Panc1 (cell line): Measurements from ENCODE around the gene TNNC2. TPM values are rescaled to one million over a fixed set of nuclear protein-coding genes. Genes with fewer than 3 reads are reported as not detected.

Experiments used
- ATAC-seq: fragments of 200-7000 bp; cut with Tn5 transposase; 2 replicates; pipeline ENCODE4 v1.9.1; 2020; ENCODE audit warnings: mild to moderate bottlenecking, moderate library complexity
- BruUV-seq: library from RNA; stranded (reverse); fragments of 400-500 nt; replicated peaks from 2 replicates; lab custom pipeline; 2021; lab: Mats Ljungman, UMichigan
- CTCF ChIA-PET: fragments of 300-600 bp; sonication (Branson Sonifier 250); formaldehyde crosslinking; loops from one replicate; lab custom pipeline; 2022; ENCODE audit warnings: antibody characterized with exemption; lab: Charles Lee
- POLR2A ChIA-PET: fragments of 300-600 bp; sonication (Branson Sonifier 250); formaldehyde crosslinking; loops from one replicate; lab custom pipeline; 2022; ENCODE audit warnings: antibody characterized with exemption; lab: Charles Lee
- DNase-seq: peaks from one replicate; pipeline ENCODE4 v3.0.0-alpha.2; 2010; ENCODE audit warnings: low read depth, low spot score
- H3K27ac ChIP-seq: 2 replicates; pipeline ENCODE4 v1.5.1; 2011; ENCODE audit warnings: mild to moderate bottlenecking, low read length, inconsistent platforms
- H3K27me3 ChIP-seq: fragments of 200-500 bp; sonication (Bioruptor generic); 2 replicates; pipeline ENCODE4 v1.6.0; 2014; ENCODE audit warnings: low read length, inconsistent platforms; ENCODE audit not compliant: control insufficient read depth, insufficient read depth
- H3K36me3 ChIP-seq: fragments of 200-500 bp; sonication (Bioruptor generic); 2 replicates; pipeline ENCODE4 v1.5.1; 2014; ENCODE audit warnings: inconsistent platforms, mild to moderate bottlenecking, low read length, moderate library complexity; ENCODE audit not compliant: control insufficient read depth, insufficient read depth
- H3K4me1 ChIP-seq: 2 replicates; pipeline ENCODE4 v1.5.1; 2011; ENCODE audit warnings: inconsistent platforms, mild to moderate bottlenecking, low read length, moderate library complexity; ENCODE audit not compliant: control insufficient read depth, insufficient read depth
- H3K4me3 ChIP-seq, 2 experiments: 2 replicates each; pipeline ENCODE4 v1.5.1; 2011 to 2012; ENCODE audit warnings: low read depth in 2 of 2, low read length in 2 of 2, mild to moderate bottlenecking in 2 of 2, inconsistent platforms in 1 of 2, moderate library complexity in 1 of 2
- H3K9me3 ChIP-seq: fragments of 200-500 bp; sonication (Bioruptor generic); 2 replicates; pipeline ENCODE4 v1.5.1; 2014; ENCODE audit warnings: low read depth, mild to moderate bottlenecking, inconsistent platforms, low read length, moderate library complexity; ENCODE audit not compliant: control insufficient read depth, insufficient read depth
- CTCF ChIP-seq: fragments of 450-650 bp; IDR thresholded peaks from 2 replicates; pipeline ENCODE4 v1.5.1; 2017; ENCODE audit warnings: mild to moderate bottlenecking
- POLR2AphosphoS5 ChIP-seq: IDR thresholded peaks from 2 replicates; pipeline ENCODE4 v1.6.1; 2012; ENCODE audit warnings: mild to moderate bottlenecking, low read depth, low read length, moderate library complexity
- SIN3A ChIP-seq: IDR thresholded peaks from 2 replicates; pipeline ENCODE4 v1.6.1; 2012; ENCODE audit warnings: low read depth, mild to moderate bottlenecking, low read length, moderate library complexity, borderline replicate concordance; ENCODE audit not compliant: insufficient read depth
- TCF7L2 ChIP-seq: IDR thresholded peaks from 2 replicates; pipeline ENCODE4 v1.6.1; 2011; ENCODE audit warnings: mild to moderate bottlenecking, low read depth, low read length, inconsistent platforms
- in situ Hi-C: cut with HindIII; loops from 2 replicates; pipeline ENCODE4 v1.10.0; 2016; ENCODE audit warnings: low sequenced_read_pairs, low pct_unique_long_range_greater_than_20kb
- intact Hi-C: fragments of 100-400 bp; cut with micrococcal nuclease; formaldehyde crosslinking; loops from one replicate; pipeline ENCODE4 v1.10.0; 2022; ENCODE audit not compliant: unreplicated experiment
- total RNA-seq: library from RNA; stranded (reverse); gene quantifications from one replicate; pipeline ENCODE4 v1.2.1, GENCODE V29; 2021; ENCODE audit not compliant: unreplicated experiment
- TF ChIP-seq, protein P1 (sequence below), 2 experiments: IDR thresholded peaks; 2 replicates each; pipeline ENCODE4 v1.6.1; 2011 to 2012; ENCODE audit warnings: low read depth in 2 of 2, control low read depth in 1 of 2, low read length in 1 of 2, mild to moderate bottlenecking in 1 of 2, moderate library complexity in 1 of 2; ENCODE audit not compliant: insufficient read depth in 1 of 2

TNNC2 gene
- total RNA-seq, 1 experiment from 2014 or later: 0.26 TPM

DNA sequence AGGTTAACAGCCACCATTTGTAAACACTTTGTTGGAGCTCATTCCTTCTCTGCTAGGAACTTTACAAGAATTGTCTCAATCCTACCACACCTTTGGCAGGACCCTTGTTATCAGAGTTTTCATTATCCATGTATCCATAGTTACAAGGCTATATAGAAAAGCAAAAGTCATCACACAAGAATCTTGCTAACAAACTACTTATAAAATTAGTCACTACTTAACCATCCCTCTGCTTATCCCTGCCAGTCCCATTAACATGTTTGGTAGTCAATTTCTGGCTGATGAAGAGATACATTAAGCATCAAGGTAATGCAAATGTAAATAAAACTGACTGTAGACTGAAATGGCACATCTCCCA, 40.7 kb upstream of the TNNC2 start:
- TF ChIP-seq SIN3A (no peak), POLR2AphosphoS5 (no peak), TCF7L2 (no peak), CTCF (no peak)
- TF ChIP-seq, protein P1, sequence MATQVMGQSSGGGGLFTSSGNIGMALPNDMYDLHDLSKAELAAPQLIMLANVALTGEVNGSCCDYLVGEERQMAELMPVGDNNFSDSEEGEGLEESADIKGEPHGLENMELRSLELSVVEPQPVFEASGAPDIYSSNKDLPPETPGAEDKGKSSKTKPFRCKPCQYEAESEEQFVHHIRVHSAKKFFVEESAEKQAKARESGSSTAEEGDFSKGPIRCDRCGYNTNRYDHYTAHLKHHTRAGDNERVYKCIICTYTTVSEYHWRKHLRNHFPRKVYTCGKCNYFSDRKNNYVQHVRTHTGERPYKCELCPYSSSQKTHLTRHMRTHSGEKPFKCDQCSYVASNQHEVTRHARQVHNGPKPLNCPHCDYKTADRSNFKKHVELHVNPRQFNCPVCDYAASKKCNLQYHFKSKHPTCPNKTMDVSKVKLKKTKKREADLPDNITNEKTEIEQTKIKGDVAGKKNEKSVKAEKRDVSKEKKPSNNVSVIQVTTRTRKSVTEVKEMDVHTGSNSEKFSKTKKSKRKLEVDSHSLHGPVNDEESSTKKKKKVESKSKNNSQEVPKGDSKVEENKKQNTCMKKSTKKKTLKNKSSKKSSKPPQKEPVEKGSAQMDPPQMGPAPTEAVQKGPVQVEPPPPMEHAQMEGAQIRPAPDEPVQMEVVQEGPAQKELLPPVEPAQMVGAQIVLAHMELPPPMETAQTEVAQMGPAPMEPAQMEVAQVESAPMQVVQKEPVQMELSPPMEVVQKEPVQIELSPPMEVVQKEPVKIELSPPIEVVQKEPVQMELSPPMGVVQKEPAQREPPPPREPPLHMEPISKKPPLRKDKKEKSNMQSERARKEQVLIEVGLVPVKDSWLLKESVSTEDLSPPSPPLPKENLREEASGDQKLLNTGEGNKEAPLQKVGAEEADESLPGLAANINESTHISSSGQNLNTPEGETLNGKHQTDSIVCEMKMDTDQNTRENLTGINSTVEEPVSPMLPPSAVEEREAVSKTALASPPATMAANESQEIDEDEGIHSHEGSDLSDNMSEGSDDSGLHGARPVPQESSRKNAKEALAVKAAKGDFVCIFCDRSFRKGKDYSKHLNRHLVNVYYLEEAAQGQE (IDR thresholded peaks at IDR 0.05; ENCODE audit: insufficient read depth in 1 of 2, low read depth in 2 of 2, low read length in 1 of 2): no peak
- in situ Hi-C loops (no loop called here), intact Hi-C loops (no loop called here)
- Histone ChIP-seq H3K4me1 (peaks cover 7% of the 10 kb centered on the region; the same call in 1 of the 2 replicates), H3K9me3 (no peaks in the 10 kb centered on the region), H3K4me3 (no peak overlapping the region), H3K36me3 (no peaks in the 10 kb centered on the region), H3K27me3 (no peaks in the 10 kb centered on the region), H3K27ac (peak overlapping the region; percentile 27; the same call in 1 of the 2 replicates)
- no TSS peak for BruUV-seq
- no peak for DNase-seq
- POLR2A ChIA-PET: no interaction called here
- CTCF ChIA-PET: no interaction called here
- ATAC-seq: peak; percentile 84

DNA sequence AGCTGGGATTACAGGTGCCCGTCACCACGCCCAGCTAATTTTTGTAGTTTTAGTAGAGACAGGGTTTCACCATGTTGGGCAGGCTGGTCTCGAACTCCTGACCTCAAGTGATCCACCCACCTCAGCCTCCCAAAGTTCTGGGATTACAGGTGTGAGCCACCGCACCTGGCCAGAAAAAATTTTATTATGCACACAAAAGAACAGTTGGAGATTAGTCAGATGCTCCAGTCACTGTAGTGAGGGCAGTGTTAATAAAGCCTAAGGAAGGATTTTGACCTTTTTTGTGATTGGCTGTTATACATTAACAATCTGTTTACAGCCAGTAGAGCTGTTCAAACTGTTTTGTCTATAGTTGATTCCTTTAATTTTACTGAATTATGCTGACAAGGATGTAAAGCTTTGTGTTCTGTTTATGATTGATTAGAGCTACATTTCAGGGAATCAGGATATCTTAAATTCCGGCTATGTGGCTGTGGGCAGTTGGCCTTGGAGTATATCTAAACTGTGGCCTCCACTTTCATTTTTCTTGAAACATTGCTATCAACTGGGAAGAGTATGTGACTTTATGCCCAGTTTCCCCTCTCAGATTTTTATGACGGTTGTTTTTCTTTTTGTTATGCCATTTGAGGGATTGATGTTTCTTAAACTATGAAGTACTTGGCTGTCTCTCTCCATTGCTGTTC, 40.2 kb upstream of the TNNC2 start:
- no peaks in the 10 kb centered on the region for H3K27me3 ChIP-seq
- ATAC-seq: peak; percentile 64
- ChIA-PET POLR2A (no interaction called here), CTCF (no interaction called here)
- in situ Hi-C loops (no loop called here), intact Hi-C loops (no loop called here)
- BruUV-seq: no TSS peak
- no peak for DNase-seq
- no peaks in the 10 kb centered on the region for H3K9me3 ChIP-seq
- TF ChIP-seq TCF7L2 (no peak), SIN3A (no peak), CTCF (no peak), POLR2AphosphoS5 (no peak)
- TF ChIP-seq, protein P1 (IDR thresholded peaks at IDR 0.05; ENCODE audit: insufficient read depth in 1 of 2, low read depth in 2 of 2, low read length in 1 of 2): no peak
- H3K4me1 ChIP-seq: peaks cover 7% of the 10 kb centered on the region; the same call in 1 of the 2 replicates
- H3K4me3 ChIP-seq: no peak overlapping the region
- peak overlapping the region; percentile 27; the same call in 1 of the 2 replicates for H3K27ac ChIP-seq
- H3K36me3 ChIP-seq: no peaks in the 10 kb centered on the region
